Measurements from ENCODE around the gene TBX2. TPM values are rescaled to one million over a fixed set of nuclear protein-coding genes. Genes with fewer than 3 reads are reported as not detected.

TBX2 gene
- total RNA-seq, 1 donor from 2014 or later: 266 TPM

DNA sequence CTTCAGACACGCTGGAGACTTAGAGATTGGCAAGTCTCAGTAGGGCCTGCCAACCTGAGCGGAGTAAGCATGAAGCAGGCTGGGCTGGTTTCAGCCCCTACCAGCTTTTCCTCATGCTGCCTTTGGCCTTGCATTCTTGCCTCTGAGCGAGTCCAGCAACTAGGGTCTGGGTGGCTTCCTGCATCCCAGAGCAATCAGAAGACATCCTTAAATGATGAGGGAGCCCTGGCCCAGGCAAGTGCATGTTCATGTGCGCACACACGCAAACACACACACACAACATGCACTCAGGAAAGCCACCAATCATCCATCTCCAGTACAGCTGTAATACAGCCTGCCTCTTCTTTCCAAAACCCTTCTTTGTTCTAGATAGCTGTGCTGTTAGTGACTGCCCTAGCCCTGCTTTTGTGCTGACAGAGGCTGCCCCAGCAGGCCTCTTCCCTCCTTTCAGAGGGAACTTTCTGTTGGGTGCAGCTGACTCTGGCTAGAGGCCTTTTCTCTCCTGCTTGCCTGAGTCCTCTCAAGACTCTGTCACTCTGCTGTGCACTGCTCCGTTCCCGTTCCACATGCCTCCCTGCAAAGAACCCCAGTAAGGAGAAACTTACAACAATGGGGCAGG is 30.7 kb upstream of the TBX2 start:
- no peak for DNase-seq (ENCODE audit: low spot score)

- DNase-seq (ENCODE audit: low spot score): no peak
Observed at GRCh38 chr17:61369751-61370150, 29.9 kb upstream of the TBX2 start.

DNA sequence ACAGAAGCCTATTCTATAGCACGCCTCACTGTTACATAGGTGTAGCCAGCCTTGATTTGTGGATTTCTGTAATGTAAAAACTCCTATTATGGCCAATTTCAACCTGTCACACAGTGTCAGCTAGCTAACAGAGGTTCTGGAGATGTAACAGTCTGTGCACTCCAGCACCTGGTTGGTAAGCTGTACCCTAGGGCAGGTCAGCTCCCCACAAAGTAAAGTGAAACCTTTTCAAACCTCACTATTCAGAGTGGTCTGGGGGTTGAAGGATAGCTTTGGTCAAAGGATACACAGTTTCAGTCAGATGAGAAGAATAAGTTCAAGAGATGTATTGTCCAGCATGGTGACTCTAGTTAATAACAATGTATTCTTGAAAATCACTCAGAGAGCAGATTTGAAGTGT is 28.5 kb upstream of the TBX2 start:
- DNase-seq (ENCODE audit: low spot score): no peak

- DNase-seq (ENCODE audit: low spot score): no peak
Observed at GRCh38 chr17:61371606-61372005, 28.0 kb upstream of the TBX2 start.

GRCh38 chr17:61372436-61372835 is 27.2 kb upstream of the TBX2 start:
- DNase-seq (ENCODE audit: low spot score): no peak

DNA sequence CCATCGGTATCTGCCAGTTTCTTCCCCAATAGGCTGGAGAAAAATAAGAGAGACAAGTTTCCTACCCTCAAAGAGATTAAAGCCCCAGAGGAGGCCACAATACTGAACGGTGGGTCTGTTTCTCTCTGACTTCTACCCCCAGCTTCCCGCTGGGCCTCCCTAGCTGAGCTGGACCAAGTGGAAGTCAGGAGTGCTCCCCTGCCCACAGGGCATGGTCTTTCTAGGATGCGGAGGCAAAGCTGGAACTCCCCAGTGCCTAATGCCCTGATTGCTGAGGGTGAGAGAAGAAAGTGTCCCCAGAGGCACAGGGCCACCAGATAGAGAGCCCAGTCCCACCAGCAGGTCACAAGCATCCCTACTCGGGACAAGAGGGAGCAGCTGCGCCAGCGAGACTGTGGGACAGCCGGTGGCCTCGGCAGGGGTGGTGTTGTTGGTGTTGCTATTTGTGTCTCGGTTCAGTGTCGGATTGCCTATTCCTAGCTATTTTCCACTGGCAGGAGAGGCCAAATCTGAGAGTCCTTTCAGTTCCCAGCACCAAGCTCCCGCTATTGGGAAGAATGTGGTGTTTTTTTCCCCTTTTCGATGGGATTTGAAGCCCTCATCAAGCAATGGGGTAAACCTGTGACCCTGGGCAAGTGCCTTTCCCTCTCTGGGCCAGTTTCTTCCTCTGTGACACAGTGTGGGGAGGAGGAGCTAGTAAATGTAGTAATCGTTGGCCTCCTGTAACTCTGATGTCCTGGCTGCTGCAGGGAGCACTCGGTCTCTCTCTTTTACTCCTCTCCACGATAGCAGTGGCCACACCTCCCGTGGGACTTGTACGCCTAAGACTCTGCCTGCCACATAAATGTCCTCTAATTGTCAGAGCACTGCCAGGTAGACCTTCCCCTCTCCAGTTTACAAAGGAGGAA is 22.5 kb upstream of the TBX2 start:
- DNase-seq (ENCODE audit: low spot score): no peak

GRCh38 chr17:61378658-61379456 is 20.8 kb upstream of the TBX2 start:
- no peak for DNase-seq (ENCODE audit: low spot score)

GRCh38 chr17:61379457-61380216 is 20.0 kb upstream of the TBX2 start:
- no peak for DNase-seq (ENCODE audit: low spot score)

DNA sequence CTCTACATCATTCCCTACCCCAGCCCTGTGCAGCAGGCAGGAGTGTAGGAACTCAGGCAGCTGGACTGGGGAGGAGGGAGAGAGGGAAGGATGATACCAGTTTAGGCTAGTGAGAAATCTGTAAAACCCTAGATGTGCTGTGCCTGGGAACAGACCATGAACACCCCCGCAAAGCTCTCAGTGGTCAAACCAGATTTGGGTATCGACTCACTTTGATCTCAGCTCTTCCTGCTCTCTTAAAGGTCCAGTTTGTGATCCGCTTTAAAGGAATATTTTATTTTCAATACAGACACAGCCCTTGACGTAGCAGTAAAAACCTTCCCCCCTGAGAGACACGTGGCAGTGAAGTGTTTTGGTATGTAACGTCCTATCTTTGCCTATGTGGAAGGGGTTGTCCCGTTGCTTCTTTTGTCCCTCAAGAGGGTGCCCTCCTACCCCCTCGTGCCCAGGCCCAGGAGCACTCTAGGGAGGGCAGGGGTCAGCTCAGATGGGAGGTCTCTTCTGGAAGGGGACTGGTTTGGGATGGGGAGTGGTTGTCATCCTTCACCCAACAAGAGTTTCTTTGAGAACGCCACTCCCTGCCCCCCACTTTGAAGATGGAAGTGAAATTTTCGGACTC is 19.3 kb upstream of the TBX2 start:
- no peak for DNase-seq (ENCODE audit: low spot score)

GRCh38 chr17:61380836-61381525 is 18.7 kb upstream of the TBX2 start:
- no peak for DNase-seq (ENCODE audit: low spot score)

DNA sequence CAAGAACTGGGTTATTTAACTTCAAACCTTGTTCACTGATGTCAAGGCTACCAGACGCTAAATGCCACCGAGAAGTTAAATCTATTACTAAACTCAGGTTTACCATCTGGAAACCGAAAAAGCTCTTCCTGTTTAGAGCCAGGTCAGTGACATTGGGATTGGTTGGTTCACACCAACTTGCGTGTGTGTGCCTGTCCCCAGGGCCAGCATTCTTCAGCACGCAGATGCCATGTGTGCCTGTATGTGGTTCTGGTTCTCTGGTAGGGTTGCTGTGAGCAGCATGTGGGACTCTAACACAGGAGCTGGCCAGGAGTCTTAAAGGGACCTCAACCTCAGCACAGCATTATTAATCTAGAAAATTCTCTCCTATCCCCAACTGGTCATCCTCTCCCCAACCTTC is 18.1 kb upstream of the TBX2 start:
- no peak for DNase-seq (ENCODE audit: low spot score)

- no peak for DNase-seq (ENCODE audit: low spot score)
Observed at GRCh38 chr17:61382796-61383688, 16.6 kb upstream of the TBX2 start.

DNA sequence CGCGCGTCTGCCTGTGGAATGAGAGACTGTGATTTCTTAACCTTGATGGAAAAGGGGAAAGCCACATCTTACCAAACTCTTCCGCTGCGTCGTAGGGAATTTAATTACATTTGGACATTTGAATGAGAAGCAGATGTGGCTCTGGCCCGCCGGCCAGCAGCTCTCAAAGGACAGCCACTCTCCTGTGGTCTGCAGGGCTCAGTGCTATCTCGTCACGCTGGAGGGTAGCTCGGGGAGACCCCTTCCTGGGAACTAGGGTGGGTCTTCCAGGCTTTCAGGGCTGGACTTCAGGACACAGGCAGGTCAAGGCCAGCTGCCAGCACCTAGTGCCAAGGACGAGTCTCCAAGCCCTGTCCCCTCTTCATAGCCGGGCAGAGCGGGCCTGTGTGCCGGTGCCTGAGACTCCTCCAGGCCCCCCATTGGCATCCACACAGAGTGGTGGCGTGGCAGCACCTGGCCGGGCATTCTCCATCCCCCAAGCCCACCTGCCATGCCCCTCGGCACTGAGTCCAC is 15.9 kb upstream of the TBX2 start:
- no peak for DNase-seq (ENCODE audit: low spot score)

DNA sequence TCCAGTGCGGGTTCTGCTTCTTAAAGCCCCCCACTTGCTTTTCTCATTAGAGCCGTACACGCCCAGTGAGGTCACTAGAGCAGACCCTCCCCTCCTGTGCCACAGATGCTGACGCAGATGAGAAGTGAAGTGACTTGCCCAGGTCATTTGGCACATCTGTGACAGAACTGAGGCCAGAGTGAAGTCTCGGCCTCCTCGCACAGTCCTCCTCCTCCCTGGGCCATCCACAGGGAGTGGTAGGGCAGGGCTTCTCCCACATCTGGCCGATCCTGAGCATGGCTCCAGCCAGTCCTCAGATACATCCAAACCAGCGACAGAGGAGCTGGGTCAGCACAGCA is 15.3 kb upstream of the TBX2 start:
- DNase-seq (ENCODE audit: low spot score): no peak

DNA sequence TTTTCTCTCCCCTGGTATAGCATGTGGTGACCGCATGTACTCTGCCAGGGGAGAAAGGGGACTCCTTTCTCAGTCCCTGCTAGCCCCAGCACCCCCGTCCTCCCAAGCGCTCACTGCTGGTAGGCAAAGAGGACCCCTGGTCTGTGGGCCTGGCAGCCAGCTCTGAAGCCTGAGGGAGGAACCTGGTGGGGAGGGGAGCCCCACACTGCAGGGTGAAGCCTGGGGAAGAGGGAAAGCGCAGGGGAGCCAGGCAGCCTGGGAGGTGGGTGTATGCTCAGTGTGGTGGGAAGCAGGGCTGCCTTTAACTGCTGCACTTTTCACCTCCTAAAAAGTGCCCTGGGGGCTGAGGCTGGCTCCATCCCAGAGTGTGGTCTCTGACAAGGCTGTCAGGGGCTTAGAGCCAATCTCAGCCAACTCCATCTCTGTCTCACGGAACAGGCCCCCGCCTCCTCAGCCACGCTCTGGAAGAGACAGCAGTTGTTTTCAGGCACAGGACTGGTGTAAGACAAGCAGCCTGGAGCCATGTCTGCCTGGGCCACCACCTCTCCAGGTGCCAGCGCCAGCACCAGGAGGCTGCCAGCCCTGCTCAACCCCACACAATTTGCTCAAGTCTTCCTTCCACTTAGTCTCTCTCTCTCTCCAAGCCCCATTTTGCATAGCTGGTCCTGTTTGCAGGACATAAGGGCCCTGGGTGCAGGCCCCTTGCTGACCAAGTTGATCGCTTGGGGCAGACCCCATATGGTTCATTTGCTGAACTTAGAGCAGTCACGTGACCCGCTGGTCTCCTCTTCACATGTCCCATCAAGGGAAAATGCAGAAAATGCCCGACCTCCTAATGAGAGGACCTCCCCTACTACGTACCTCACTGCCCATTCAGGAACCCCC is 14.7 kb upstream of the TBX2 start:
- DNase-seq (ENCODE audit: low spot score): no peak

- no peak for DNase-seq (ENCODE audit: low spot score)
Observed at GRCh38 chr17:61385577-61386236, 13.9 kb upstream of the TBX2 start.

- DNase-seq (ENCODE audit: low spot score): no peak
Observed at GRCh38 chr17:61386251-61386650, 13.4 kb upstream of the TBX2 start.

DNA sequence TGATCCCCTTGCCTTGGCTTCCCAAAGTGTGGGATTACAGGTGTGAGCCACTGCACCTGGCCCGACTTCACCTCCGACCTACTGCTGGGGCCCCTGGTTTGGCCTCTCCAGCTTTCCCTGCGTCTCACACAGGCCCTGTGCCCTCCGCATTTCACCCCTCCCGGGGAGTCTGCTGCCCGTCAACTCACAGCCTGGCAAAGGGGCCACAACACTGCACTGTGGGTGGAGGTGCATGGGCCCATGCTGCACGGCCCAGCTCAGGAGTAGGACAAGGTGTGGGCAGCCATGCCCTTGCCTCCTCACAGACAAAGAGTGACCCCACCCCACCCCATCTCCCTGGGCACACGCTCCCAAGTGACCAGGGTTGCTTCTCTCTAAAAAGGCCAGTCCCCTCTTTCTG is 12.6 kb upstream of the TBX2 start:
- no peak for DNase-seq (ENCODE audit: low spot score)

All from ureter (tissue), 1 donor.